GM12892 (cell line): ENCODE results near the gene CNTN4.

Experiments used
- POLR2A ChIP-seq: IDR thresholded peaks from 2 replicates; pipeline ENCODE4 v1.6.1; 2011; ENCODE audit warnings: low read depth, low read length, control low read depth
- POLR2AphosphoS5 ChIP-seq: IDR thresholded peaks from 2 replicates; pipeline ENCODE4 v1.6.1; 2011; ENCODE audit warnings: low read depth, low read length, control low read depth
- TAF1 ChIP-seq: IDR thresholded peaks from 2 replicates; pipeline ENCODE4 v1.6.1; 2011; ENCODE audit warnings: low read depth, mild to moderate bottlenecking, control low read depth, low read length, borderline replicate concordance

- TF ChIP-seq TAF1 (no peak), POLR2AphosphoS5 (no peak), POLR2A (no peak)
These were observed 976.0 kb downstream of the CNTN4 start for GRCh38 chr3:3074551-3075257.
